Superior temporal gyrus (tissue), 1 donor: ENCODE data around the gene ZKSCAN8.
"Not testable (repeated sequence)": the region's sequence is repeated elsewhere in the genome, so short reads cannot be mapped to it uniquely, and the experiment has no call there.

Experiments
- DNase-seq: peaks from one replicate; pipeline ENCODE4 v3.0.0-alpha.2; 2016; ENCODE audit errors: extremely low spot score

The ZKSCAN8 gene

GRCh38 chr6:28141500-28142329 is at the start of gene ZKSCAN8:
Gene ZKSCAN8 (plus strand): TSS chr6:28141883. CDS start chr6:28148408, 6,525 bp downstream.
- DNase-seq: peak; percentile 85

GRCh38 chr6:28102222-28102621 is 39.5 kb upstream of the ZKSCAN8 start:
- DNase-seq: not testable (repeated sequence)

- DNase-seq: not testable (repeated sequence)
Measured at GRCh38 chr6:28102699-28103098, 39.0 kb upstream of the ZKSCAN8 start.

- DNase-seq: peak; percentile 91
Measured at GRCh38 chr6:28104392-28105244, 37.1 kb upstream of the ZKSCAN8 start.

- no peak for DNase-seq
Measured at GRCh38 chr6:28105245-28105639, 36.4 kb upstream of the ZKSCAN8 start.

GRCh38 chr6:28107506-28107905 is 34.2 kb upstream of the ZKSCAN8 start:
- DNase-seq: peak; percentile 76

- no peak for DNase-seq
Measured at GRCh38 chr6:28111964-28112363, 29.7 kb upstream of the ZKSCAN8 start.

GRCh38 chr6:28115799-28116198 is 25.9 kb upstream of the ZKSCAN8 start:
- DNase-seq: no peak

GRCh38 chr6:28117386-28118050 is 24.2 kb upstream of the ZKSCAN8 start:
- no peak for DNase-seq

GRCh38 chr6:28118217-28118616 is 23.5 kb upstream of the ZKSCAN8 start:
- no peak for DNase-seq

- DNase-seq: no peak
Measured at GRCh38 chr6:28121876-28122275, 19.8 kb upstream of the ZKSCAN8 start.

GRCh38 chr6:28122283-28122682 is 19.4 kb upstream of the ZKSCAN8 start:
- not testable (repeated sequence) for DNase-seq

- DNase-seq: peak; percentile 90
Measured at GRCh38 chr6:28124350-28124970, 17.2 kb upstream of the ZKSCAN8 start, which contains the start of gene ZSCAN16. Gene ZSCAN16 (plus strand): TSS chr6:28124609. CDS start chr6:28125444, 835 bp downstream.

- DNase-seq: no peak
Measured at GRCh38 chr6:28124971-28125353, 16.7 kb upstream of the ZKSCAN8 start.

GRCh38 chr6:28125401-28125800 is 16.3 kb upstream of the ZKSCAN8 start:
- no peak for DNase-seq

GRCh38 chr6:28134015-28134414 is 7.7 kb upstream of the ZKSCAN8 start:
- DNase-seq: peak; percentile 49

- DNase-seq: no peak
Measured at GRCh38 chr6:28134716-28135115, 7.0 kb upstream of the ZKSCAN8 start.

GRCh38 chr6:28135393-28135792 is 6.3 kb upstream of the ZKSCAN8 start:
- DNase-seq: no peak

GRCh38 chr6:28136585-28137504 is 4.8 kb upstream of the ZKSCAN8 start:
- DNase-seq: peak; percentile 95

- no peak for DNase-seq
Measured at GRCh38 chr6:28137505-28137981, 4.1 kb upstream of the ZKSCAN8 start.
